Sciatic nerve (tissue), 2 donors: ENCODE results near the gene GLO1. TPM values are rescaled to one million over a fixed set of nuclear protein-coding genes. Genes with fewer than 3 reads are reported as not detected.
"Not testable (repeated sequence)": the region's sequence is repeated elsewhere in the genome, so short reads cannot be mapped to it uniquely, and the experiment has no call there.

Experiments
- ATAC-seq: fragments of 200-7000 bp; cut with Tn5 transposase; one replicate; pipeline ENCODE4 v1.9.1; 2020; ENCODE audit warnings: mild to moderate bottlenecking, moderate library complexity
- DNase-seq: peaks from one replicate; pipeline ENCODE4 v3.0.0-alpha.2; 2020; ENCODE audit warnings: low spot score
- intact Hi-C: fragments of 100-400 bp; cut with DNase I; formaldehyde crosslinking; loops from one replicate; pipeline ENCODE4 v1.14.2; 2022
- total RNA-seq: library from RNA; stranded (reverse); fragmentation: NEBNext Ultra II Directional; extraction: Animal tissue kit (Norgen Biotek cat#: 25700); gene quantifications from one replicate; pipeline ENCODE4 v1.2.1, GENCODE V29; 2021
- donor health status: DM: no; HTN: no; CAD: no.
- donor health status: DM: no; HTN: no; CAD: no.

The GLO1 gene
- total RNA-seq, 1 donor from 2014 or later = 60.3 TPM

GRCh38 chr6:38714239-38715015, 11.5 kb upstream of the GLO1 start:
- ATAC-seq (no peak), DNase-seq (no peak)
- intact Hi-C loops = no loop called here

GRCh38 chr6:38713812-38714211, 10.9 kb upstream of the GLO1 start:
- ATAC-seq (no peak), DNase-seq (no peak)
- intact Hi-C loops = no loop called here

- no peak for DNase-seq
- intact Hi-C loops = no loop called here
- ATAC-seq = no peak
Observed at GRCh38 chr6:38708496-38708895, 5.6 kb upstream of the GLO1 start.

GRCh38 chr6:38705924-38706323, 3.0 kb upstream of the GLO1 start:
- ATAC-seq (no peak), DNase-seq (no peak)
- intact Hi-C loops = no loop called here

- DNase-seq = no peak
- intact Hi-C loops = no loop called here
- no peak for ATAC-seq
Observed at GRCh38 chr6:38703949-38704590, 1.1 kb upstream of the GLO1 start.

GRCh38 chr6:38701551-38701950, 1.4 kb downstream of the GLO1 start:
- no peak for DNase-seq

GRCh38 chr6:38699702-38700101, 3.2 kb downstream of the GLO1 start:
- DNase-seq, ATAC-seq, intact Hi-C loops: not testable (repeated sequence)

More at GRCh38 chr6:38701551-38701950, 1.4 kb downstream of the GLO1 start:
- ATAC-seq = no peak
- intact Hi-C loops = no loop called here

DNA sequence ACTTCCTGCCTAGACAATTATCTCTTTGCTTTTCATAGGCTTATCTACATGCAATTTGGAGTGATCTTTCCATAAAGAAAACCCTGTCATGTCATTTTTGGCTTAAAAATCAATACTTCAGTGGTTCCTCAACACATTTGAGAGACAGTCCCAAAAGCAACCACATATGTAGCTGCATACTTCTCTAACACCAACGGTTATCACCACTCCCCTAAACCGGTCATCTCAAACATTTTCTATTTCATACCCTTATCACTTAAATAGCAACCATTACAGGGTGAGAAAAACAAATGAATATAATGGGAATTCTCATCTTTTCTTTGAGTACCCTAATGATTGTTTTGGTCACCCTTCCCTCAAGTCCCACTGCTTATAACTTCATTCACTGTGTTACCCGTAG, 5.1 kb downstream of the GLO1 start:
- intact Hi-C loops = no loop called here
- no peak for ATAC-seq
- no peak for DNase-seq

DNA sequence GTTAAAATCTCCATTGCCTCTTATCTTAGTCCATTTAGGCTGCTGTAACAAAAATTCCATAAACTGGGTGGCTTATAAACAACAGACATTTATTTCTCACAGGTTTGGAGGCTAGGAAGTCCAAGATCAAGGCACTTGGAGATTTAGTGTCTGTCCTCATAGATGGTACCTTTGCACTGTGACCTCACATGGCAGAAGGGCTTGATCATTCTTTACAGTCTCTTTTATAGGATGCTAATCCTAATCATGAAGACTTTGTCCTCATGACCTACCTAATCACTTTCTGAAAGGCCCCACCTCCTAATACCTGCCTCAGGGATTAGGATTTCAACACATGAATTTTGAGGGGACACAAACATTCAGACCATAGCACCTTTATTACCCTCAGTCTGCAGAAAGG, 6.6 kb downstream of the GLO1 start:
- intact Hi-C loops = no loop called here
- DNase-seq (no peak), ATAC-seq (no peak)

- intact Hi-C loops = no loop called here
- DNase-seq = no peak
- ATAC-seq = no peak
Observed at GRCh38 chr6:38695933-38696332, 7.0 kb downstream of the GLO1 start.

GRCh38 chr6:38695227-38695900, 7.6 kb downstream of the GLO1 start:
- DNase-seq (no peak), ATAC-seq (no peak)
- intact Hi-C loops = no loop called here

- intact Hi-C loops = no loop called here
- no peak for ATAC-seq
- no peak for DNase-seq
Observed at GRCh38 chr6:38688579-38689087, 14.3 kb downstream of the GLO1 start.

DNA sequence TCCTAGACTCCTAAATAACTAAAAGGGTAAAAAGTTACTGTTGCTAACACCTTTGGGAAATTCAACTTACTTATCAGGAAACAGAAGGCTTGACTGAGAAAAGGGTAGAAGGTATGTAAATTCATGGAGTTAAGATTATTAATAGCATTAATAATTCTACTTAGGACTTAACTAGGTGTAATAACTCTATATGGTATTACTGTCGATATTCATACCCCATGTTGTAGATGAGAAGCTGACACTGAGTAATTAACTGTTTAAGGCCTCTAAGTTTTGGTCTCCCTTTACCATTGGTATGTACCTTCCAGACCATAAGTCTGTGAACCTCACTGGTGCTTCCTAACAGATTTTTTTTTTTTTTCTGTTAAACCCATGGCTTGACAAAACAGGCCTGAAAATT, 15.4 kb downstream of the GLO1 start:
- no peak for ATAC-seq

DNA sequence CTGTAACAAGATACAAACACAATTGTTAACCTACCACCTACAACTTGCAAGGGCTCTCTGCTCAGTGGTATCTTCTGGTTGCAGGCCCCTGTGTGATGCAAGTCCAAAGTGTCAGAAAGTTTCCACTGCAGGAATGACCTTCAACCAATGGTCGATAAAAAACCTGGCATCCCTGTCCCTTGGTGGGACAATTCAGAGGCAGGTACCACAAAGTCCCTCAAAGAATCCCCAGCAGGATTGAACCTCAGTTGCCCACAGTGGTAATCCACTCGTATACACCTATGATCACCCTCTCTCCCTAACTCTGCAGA, 15.9 kb downstream of the GLO1 start:
- intact Hi-C loops = no loop called here
- no peak for DNase-seq
- peak; percentile 13 for ATAC-seq

More for the DNA sequence above, 15.4 kb downstream of the GLO1 start:
- intact Hi-C loops = no loop called here
- DNase-seq = no peak

- intact Hi-C loops = no loop called here
Observed at GRCh38 chr6:38686270-38687042, 16.5 kb downstream of the GLO1 start.

GRCh38 chr6:38684904-38685303, 18.0 kb downstream of the GLO1 start:
- no peak for DNase-seq
- ATAC-seq = no peak
- intact Hi-C loops = no loop called here

More at GRCh38 chr6:38686270-38687042, 16.5 kb downstream of the GLO1 start:
- DNase-seq (no peak), ATAC-seq (peak; percentile 36)

DNA sequence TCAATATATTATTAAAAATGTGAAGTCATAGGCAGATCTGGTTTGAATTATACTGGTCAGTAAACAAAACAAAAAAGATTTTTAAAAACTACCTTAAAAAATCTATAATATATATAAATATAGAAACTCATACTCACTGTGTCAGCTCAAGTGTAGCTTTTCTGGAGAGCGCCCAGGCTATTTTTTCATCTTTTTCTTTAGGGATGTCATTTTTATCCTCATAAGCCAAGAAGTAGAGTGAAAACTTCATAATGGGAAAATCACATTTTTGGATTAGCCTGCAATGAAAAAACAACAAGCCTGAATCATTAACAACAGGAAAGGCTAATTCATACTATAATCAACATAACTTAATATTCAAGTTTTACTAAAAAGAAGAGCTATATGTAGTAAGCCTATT, 18.7 kb downstream of the GLO1 start:
- ATAC-seq (no peak), DNase-seq (no peak)
- intact Hi-C loops = no loop called here

DNA sequence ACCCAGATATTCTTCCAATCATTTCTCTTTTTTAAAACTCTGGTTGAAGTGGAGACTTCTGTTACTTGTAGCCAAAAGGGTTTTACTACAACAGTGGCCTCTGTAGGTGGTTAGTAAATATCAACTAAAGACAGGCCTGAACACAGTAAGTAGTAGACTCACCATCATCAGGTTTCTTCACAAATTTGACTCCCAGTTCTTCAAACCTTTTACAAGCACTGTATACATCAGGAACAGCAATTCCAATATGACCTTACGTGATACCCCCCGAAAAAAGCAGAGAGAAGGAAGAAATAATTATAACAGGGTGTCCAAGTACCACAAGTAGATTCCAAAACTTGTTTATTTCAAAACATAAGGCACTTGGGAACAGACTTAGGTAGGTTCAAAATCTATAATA, 21.1 kb downstream of the GLO1 start:
- ATAC-seq (no peak), DNase-seq (no peak)

DNA sequence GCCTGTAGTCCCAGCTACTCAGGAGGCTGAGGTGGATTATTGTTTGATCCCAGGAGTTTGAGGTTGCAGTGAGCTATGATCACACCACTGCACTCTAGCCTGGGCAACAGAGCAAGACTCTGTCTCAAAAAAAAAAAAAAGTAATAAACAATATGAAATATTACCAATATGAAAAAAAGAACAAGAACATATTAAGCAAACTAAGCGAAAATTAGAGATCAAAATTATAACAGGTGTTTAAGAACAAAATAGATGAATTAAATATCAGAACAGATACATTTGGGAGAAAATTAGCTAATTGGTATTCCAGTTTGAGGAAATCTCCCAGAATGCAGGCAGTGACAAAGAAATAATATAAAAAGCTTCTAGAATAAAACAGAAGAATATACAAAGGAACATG, 23.3 kb downstream of the GLO1 start:
- DNase-seq = no peak
- intact Hi-C loops = no loop called here
- no peak for ATAC-seq

More for the DNA sequence above, 21.1 kb downstream of the GLO1 start:
- intact Hi-C loops = no loop called here
